Loucy (cell line): ENCODE data around the gene SNAPC2.
A peak's percentile ranks its signal among the peaks of the same experiment; 100 is the strongest.

Source experiments
- H2AFZ ChIP-seq: fragments of 200-600 bp; sonication (generic); 2 replicates; pipeline ENCODE4 v1.6.0; 2016; ENCODE audit warnings: antibody characterized with exemption, mild to moderate bottlenecking, low read length, moderate library complexity
- H3F3A ChIP-seq: fragments of 200-600 bp; 2 replicates; pipeline ENCODE4 v1.6.0; 2016; ENCODE audit warnings: antibody characterized with exemption, low read depth, mild to moderate bottlenecking
- H3K27me3 ChIP-seq: fragments of 200-600 bp; sonication (generic); 2 replicates; pipeline ENCODE4 v1.6.1; 2014; ENCODE audit warnings: low read length, mild to moderate bottlenecking; ENCODE audit not compliant: insufficient read depth, poor library complexity, severe bottlenecking
- H3K36me3 ChIP-seq: fragments of 200-600 bp; sonication (generic); 2 replicates; pipeline ENCODE4 v1.6.1; 2016; ENCODE audit warnings: low read length; ENCODE audit not compliant: insufficient read depth
- H3K4me1 ChIP-seq: fragments of 200-600 bp; sonication (generic); 2 replicates; pipeline ENCODE4 v1.5.1; 2014; ENCODE audit warnings: low read length, mild to moderate bottlenecking; ENCODE audit not compliant: insufficient read depth, poor library complexity, severe bottlenecking
- H3K4me2 ChIP-seq: fragments of 200-600 bp; sonication (generic); 2 replicates; pipeline ENCODE4 v1.6.0; 2014; ENCODE audit warnings: antibody characterized with exemption, low read length, low read depth, mild to moderate bottlenecking; ENCODE audit not compliant: poor library complexity, severe bottlenecking
- H3K4me3 ChIP-seq: fragments of 200-600 bp; sonication (generic); 2 replicates; pipeline ENCODE4 v1.5.1; 2014; ENCODE audit warnings: low read length, mild to moderate bottlenecking, mixed read lengths; ENCODE audit not compliant: poor library complexity, severe bottlenecking
- H3K79me2 ChIP-seq: fragments of 200-600 bp; sonication (generic); 2 replicates; pipeline ENCODE4 v1.6.1; 2014; ENCODE audit warnings: low read length; ENCODE audit not compliant: insufficient read depth
- H3K9ac ChIP-seq: fragments of 200-600 bp; sonication (generic); 2 replicates; pipeline ENCODE4 v1.6.0; 2014; ENCODE audit warnings: mild to moderate bottlenecking, low read depth, low read length, moderate library complexity; ENCODE audit not compliant: poor library complexity, severe bottlenecking
- H3K9me2 ChIP-seq: fragments of 200-600 bp; sonication (generic); replicated peaks from 2 replicates; pipeline ENCODE4 v1.6.1; 2016; ENCODE audit warnings: low read depth, low read length, mixed read lengths
- H3K9me3 ChIP-seq: fragments of 200-600 bp; sonication (generic); 2 replicates; pipeline ENCODE4 v1.6.1; 2014; ENCODE audit warnings: mild to moderate bottlenecking, antibody characterized with exemption, low read length, low read depth; ENCODE audit not compliant: insufficient read depth
- H4K20me1 ChIP-seq: fragments of 200-600 bp; sonication (generic); 2 replicates; pipeline ENCODE4 v1.6.0; 2014; ENCODE audit warnings: antibody characterized with exemption, low read length, mild to moderate bottlenecking; ENCODE audit not compliant: insufficient read depth, poor library complexity, severe bottlenecking
- EZH2phosphoT487 ChIP-seq: fragments of 200-600 bp; IDR thresholded peaks from 2 replicates; pipeline ENCODE4 v1.6.1; 2018; ENCODE audit warnings: antibody characterized with exemption, mild to moderate bottlenecking, moderate library complexity, borderline replicate concordance
- TF ChIP-seq, protein P1 (sequence below): fragments of 200-600 bp; sonication (generic); conservative IDR thresholded peaks from 2 replicates; pipeline ENCODE4 v1.5.1; 2014; ENCODE audit warnings: mild to moderate bottlenecking, antibody characterized with exemption, low read length

SNAPC2 gene

DNA sequence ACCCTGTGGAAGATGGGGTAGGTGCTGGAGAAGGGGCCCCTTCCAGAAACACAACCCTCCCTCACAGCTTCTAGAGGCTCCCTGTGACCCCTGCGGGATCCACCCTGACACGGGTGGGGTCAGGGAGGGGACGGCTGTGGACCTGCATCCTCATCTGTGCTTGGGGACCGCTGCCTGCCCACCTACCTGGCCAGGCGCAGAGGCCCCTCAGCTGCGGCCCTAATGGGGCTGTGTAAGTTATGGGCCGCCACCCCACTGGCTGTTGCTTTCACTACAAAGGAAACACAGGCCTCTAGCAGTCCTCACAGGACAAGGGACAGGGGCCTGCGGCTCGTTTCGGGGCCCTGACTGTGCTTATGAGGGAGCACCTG, 12.8 kb downstream of the SNAPC2 start:
- TF ChIP-seq EZH2phosphoT487 = no peak
- TF ChIP-seq, protein P1, sequence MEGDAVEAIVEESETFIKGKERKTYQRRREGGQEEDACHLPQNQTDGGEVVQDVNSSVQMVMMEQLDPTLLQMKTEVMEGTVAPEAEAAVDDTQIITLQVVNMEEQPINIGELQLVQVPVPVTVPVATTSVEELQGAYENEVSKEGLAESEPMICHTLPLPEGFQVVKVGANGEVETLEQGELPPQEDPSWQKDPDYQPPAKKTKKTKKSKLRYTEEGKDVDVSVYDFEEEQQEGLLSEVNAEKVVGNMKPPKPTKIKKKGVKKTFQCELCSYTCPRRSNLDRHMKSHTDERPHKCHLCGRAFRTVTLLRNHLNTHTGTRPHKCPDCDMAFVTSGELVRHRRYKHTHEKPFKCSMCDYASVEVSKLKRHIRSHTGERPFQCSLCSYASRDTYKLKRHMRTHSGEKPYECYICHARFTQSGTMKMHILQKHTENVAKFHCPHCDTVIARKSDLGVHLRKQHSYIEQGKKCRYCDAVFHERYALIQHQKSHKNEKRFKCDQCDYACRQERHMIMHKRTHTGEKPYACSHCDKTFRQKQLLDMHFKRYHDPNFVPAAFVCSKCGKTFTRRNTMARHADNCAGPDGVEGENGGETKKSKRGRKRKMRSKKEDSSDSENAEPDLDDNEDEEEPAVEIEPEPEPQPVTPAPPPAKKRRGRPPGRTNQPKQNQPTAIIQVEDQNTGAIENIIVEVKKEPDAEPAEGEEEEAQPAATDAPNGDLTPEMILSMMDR = no peak
- Histone ChIP-seq H3K36me3 (peaks cover 44% of the 10 kb centered on the region; the same call in 1 of the 2 replicates), H2AFZ (no peak overlapping the region), H3K9me3 (no peaks in the 10 kb centered on the region), H3F3A (no peaks in the 10 kb centered on the region), H3K27me3 (no peaks in the 10 kb centered on the region), H4K20me1 (no peaks in the 10 kb centered on the region), H3K4me3 (no peak overlapping the region), H3K4me2 (no peak overlapping the region), H3K9me2 (no peaks in the 10 kb centered on the region), H3K79me2 (no peaks in the 10 kb centered on the region), H3K4me1 (no peaks in the 10 kb centered on the region), H3K9ac (no peak overlapping the region)

GRCh38 chr19:7933411-7933810, 13.3 kb downstream of the SNAPC2 start:
- Histone ChIP-seq H3F3A (no peaks in the 10 kb centered on the region), H3K9me3 (no peaks in the 10 kb centered on the region), H3K27me3 (no peaks in the 10 kb centered on the region), H3K4me3 (no peak overlapping the region), H3K9ac (no peak overlapping the region), H3K9me2 (no peaks in the 10 kb centered on the region), H3K4me1 (no peaks in the 10 kb centered on the region), H2AFZ (no peak overlapping the region), H4K20me1 (no peaks in the 10 kb centered on the region), H3K36me3 (peaks cover 48% of the 10 kb centered on the region; the same call in 1 of the 2 replicates), H3K4me2 (no peak overlapping the region), H3K79me2 (no peaks in the 10 kb centered on the region)
- TF ChIP-seq EZH2phosphoT487 = no peak
- TF ChIP-seq, protein P1 = peak; percentile 41

DNA sequence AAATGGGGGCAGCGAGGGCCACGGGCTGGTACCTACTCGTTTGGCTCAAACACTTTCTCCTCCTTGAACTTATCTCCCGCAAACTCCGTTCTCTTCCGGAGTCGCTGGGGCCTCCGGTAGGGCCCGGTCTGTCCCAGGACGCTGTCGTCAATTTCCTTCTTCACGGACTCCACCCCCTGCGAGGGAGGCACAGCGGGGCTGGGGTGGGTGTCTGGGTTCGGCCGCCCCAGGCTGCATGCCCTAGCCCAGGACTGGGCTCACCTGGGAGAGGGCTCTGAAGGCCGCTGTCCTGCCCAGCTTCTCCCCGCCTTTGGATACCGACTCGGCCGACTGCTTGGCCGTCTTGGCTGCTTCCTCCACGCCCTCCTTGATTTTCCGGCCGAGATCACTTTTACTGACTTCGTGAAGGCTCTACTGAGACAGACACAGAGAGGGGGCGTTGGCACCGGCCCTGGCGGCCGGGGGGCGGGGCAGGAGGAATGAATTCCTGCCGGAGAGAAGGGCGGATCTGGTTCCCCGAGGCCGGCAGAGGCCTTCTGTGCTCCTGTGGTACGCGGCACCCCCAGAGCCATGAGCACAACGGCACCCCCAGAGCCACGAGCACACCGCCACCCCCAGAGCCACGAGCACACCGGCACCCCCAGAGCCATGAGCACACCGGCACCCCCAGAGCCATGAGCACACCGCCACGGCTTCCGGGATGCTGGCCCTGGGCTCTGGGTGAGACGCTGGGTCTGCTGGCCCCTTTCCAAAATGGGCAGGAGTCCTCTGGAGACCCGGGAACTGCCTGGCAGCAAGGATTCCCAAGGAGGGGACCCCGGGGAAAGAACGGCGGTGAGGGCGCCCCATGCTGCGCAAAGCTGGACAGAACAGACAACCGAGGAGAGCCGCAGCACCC, 13.9 kb downstream of the SNAPC2 start:
- Histone ChIP-seq H3K4me1 (no peaks in the 10 kb centered on the region), H2AFZ (no peak overlapping the region), H3K9ac (no peak overlapping the region), H3F3A (no peaks in the 10 kb centered on the region), H3K36me3 (peaks cover 48% of the 10 kb centered on the region; the same call in 1 of the 2 replicates), H3K4me3 (no peak overlapping the region), H4K20me1 (no peaks in the 10 kb centered on the region), H3K9me3 (no peaks in the 10 kb centered on the region), H3K79me2 (no peaks in the 10 kb centered on the region), H3K9me2 (no peaks in the 10 kb centered on the region), H3K4me2 (no peak overlapping the region), H3K27me3 (no peaks in the 10 kb centered on the region)
- no peak for TF ChIP-seq EZH2phosphoT487
